KMS-11 (cell line): Measurements from ENCODE around the gene TSPAN15.

ENCODE experiments used
- H2AFZ ChIP-seq: fragments of 200-600 bp; sonication (generic); 2 replicates; pipeline ENCODE4 v1.6.1; 2016; ENCODE audit warnings: antibody characterized with exemption, mixed run types, low read depth
- H3K27ac ChIP-seq: fragments of 200-600 bp; sonication (generic); 2 replicates; pipeline ENCODE4 v1.6.1; 2016; ENCODE audit warnings: mild to moderate bottlenecking, mixed run types
- H3K27me3 ChIP-seq: fragments of 200-600 bp; sonication (generic); 2 replicates; pipeline ENCODE4 v1.6.1; 2017; ENCODE audit warnings: mild to moderate bottlenecking, low read depth, mixed run types, moderate library complexity; ENCODE audit not compliant: insufficient read depth
- H3K36me3 ChIP-seq: fragments of 200-600 bp; sonication (generic); 2 replicates; pipeline ENCODE4 v1.6.1; 2017; ENCODE audit warnings: mild to moderate bottlenecking, mixed run types; ENCODE audit not compliant: insufficient read depth
- H3K4me1 ChIP-seq: fragments of 200-600 bp; sonication (generic); 2 replicates; pipeline ENCODE4 v1.6.1; 2016; ENCODE audit warnings: mild to moderate bottlenecking, low read depth, mixed run types; ENCODE audit not compliant: poor library complexity, severe bottlenecking
- H3K4me2 ChIP-seq: fragments of 200-600 bp; sonication (generic); 2 replicates; pipeline ENCODE4 v1.7.0; 2016; ENCODE audit warnings: mild to moderate bottlenecking, mixed run types
- H3K4me3 ChIP-seq: fragments of 200-600 bp; sonication (generic); IDR thresholded peaks from 2 replicates; pipeline ENCODE4 v1.6.1; 2017; ENCODE audit warnings: low read depth, low read length, mixed read lengths; ENCODE audit not compliant: insufficient read depth
- H3K79me2 ChIP-seq: fragments of 200-600 bp; sonication (generic); 2 replicates; pipeline ENCODE4 v1.6.1; 2016; ENCODE audit warnings: low read depth, mixed run types; ENCODE audit not compliant: insufficient read depth
- H3K9ac ChIP-seq: fragments of 200-600 bp; sonication (generic); 2 replicates; pipeline ENCODE4 v1.6.1; 2016; ENCODE audit warnings: mild to moderate bottlenecking, mixed run types
- H4K20me1 ChIP-seq: fragments of 200-600 bp; sonication (generic); 2 replicates; pipeline ENCODE4 v1.6.1; 2016; ENCODE audit warnings: mild to moderate bottlenecking, mixed run types; ENCODE audit not compliant: insufficient read depth
- CTCF ChIP-seq: fragments of 200-600 bp; sonication (generic); conservative IDR thresholded peaks from 2 replicates; pipeline ENCODE4 v1.6.1; 2017; ENCODE audit warnings: low read depth, mild to moderate bottlenecking, antibody characterized with exemption, low read length, moderate library complexity, mixed read lengths

Gene TSPAN15

GRCh38 chr10:69414036-69415018, 36.9 kb upstream of the TSPAN15 start:
- no peaks in the 10 kb centered on the region for H3K36me3 ChIP-seq
- H3K79me2 ChIP-seq, result no peaks in the 10 kb centered on the region
- peaks cover 4% of the 10 kb centered on the region for H3K4me1 ChIP-seq
- TF ChIP-seq CTCF, result no peak
- H3K4me3 ChIP-seq, result no peak overlapping the region
- no peak overlapping the region for H3K4me2 ChIP-seq
- no peaks in the 10 kb centered on the region for H3K27me3 ChIP-seq
- no peak overlapping the region for H3K9ac ChIP-seq
- no peaks in the 10 kb centered on the region for H4K20me1 ChIP-seq
- no peak overlapping the region for H3K27ac ChIP-seq
- H2AFZ ChIP-seq, result no peak overlapping the region

GRCh38 chr10:69415049-69415448, 36.2 kb upstream of the TSPAN15 start:
- Histone ChIP-seq H3K4me3 (no peak overlapping the region), H3K4me1 (peaks cover 4% of the 10 kb centered on the region), H3K36me3 (no peaks in the 10 kb centered on the region), H3K79me2 (no peaks in the 10 kb centered on the region), H2AFZ (no peak overlapping the region), H3K9ac (no peak overlapping the region), H3K27me3 (no peaks in the 10 kb centered on the region), H3K27ac (no peak overlapping the region), H4K20me1 (no peaks in the 10 kb centered on the region), H3K4me2 (no peak overlapping the region)
- TF ChIP-seq CTCF, result no peak

- peaks cover 4% of the 10 kb centered on the region for H3K4me1 ChIP-seq
- H3K27ac ChIP-seq, result no peak overlapping the region
- H3K4me3 ChIP-seq, result no peak overlapping the region
- no peak overlapping the region for H3K9ac ChIP-seq
- TF ChIP-seq CTCF, result no peak
- no peak overlapping the region for H3K4me2 ChIP-seq
- H4K20me1 ChIP-seq, result no peaks in the 10 kb centered on the region
- no peaks in the 10 kb centered on the region for H3K27me3 ChIP-seq
- no peak overlapping the region for H2AFZ ChIP-seq
- no peaks in the 10 kb centered on the region for H3K36me3 ChIP-seq
- no peaks in the 10 kb centered on the region for H3K79me2 ChIP-seq
Observed at GRCh38 chr10:69415951-69416350, 35.3 kb upstream of the TSPAN15 start.

- Histone ChIP-seq H2AFZ (no peak within 1 kb of the TSS), H3K27ac (no peak within 1 kb of the TSS), H3K9ac (no peak within 1 kb of the TSS), H3K4me3 (no peak within 1 kb of the TSS), H3K27me3 (no peaks in the 10 kb centered on the region), H4K20me1 (no peaks in the 10 kb centered on the region), H3K4me2 (no peak within 1 kb of the TSS), H3K79me2 (no peaks in the 10 kb centered on the region), H3K36me3 (no peaks in the 10 kb centered on the region), H3K4me1 (peaks cover 4% of the 10 kb centered on the region)
- no peak for TF ChIP-seq CTCF
Observed at GRCh38 chr10:69416695-69417094, 34.6 kb upstream of the TSPAN15 start, which contains the start of gene TACR2. TSS of gene TACR2 (minus strand) at chr10:69416918. CDS start at chr10:69416323, 595 bp downstream.
